Type B pancreatic cell (in vitro differentiated cells): ENCODE data around the gene TAC3. TPM values are rescaled to one million over a fixed set of nuclear protein-coding genes. Genes with fewer than 3 reads are reported as not detected.

Experiments used
- DNase-seq: peaks from one replicate; pipeline ENCODE4 v3.0.0; 2021; ENCODE audit warnings: mixed read lengths; ENCODE audit not compliant: unreplicated experiment; ENCODE audit errors: extremely low spot score
- H3K27ac Mint-ChIP-seq: 2 replicates; pipeline ENCODE4 v1.8.0; 2021; ENCODE audit warnings: mild to moderate bottlenecking, mixed read lengths
- H3K27me3 Mint-ChIP-seq: 2 replicates; pipeline ENCODE4 v1.8.0; 2021; ENCODE audit warnings: mixed read lengths
- H3K36me3 Mint-ChIP-seq: 2 replicates; pipeline ENCODE4 v1.8.0; 2021; ENCODE audit warnings: mixed read lengths
- H3K4me1 Mint-ChIP-seq: one replicate; pipeline ENCODE4 v1.8.0; 2021; ENCODE audit warnings: mixed read lengths; ENCODE audit not compliant: unreplicated experiment
- H3K4me3 Mint-ChIP-seq: 2 replicates; pipeline ENCODE4 v1.8.0; 2021; ENCODE audit warnings: mild to moderate bottlenecking, mixed read lengths
- H3K9me3 Mint-ChIP-seq: 2 replicates; pipeline ENCODE4 v1.8.0; 2021; ENCODE audit warnings: mixed read lengths
- CTCF ChIP-seq: fragments of 200-600 bp; sonication (generic); conservative IDR thresholded peaks from 2 replicates; pipeline ENCODE4 v1.5.0; 2021; ENCODE audit warnings: antibody characterized with exemption, mild to moderate bottlenecking
- total RNA-seq: library from RNA; stranded (reverse); gene quantifications from 2 replicates; pipeline ENCODE4 v1.2.1, GENCODE V29; 2021; ENCODE audit warnings: low replicate concordance

The TAC3 gene
- total RNA-seq, 1 donor from 2014 or later: 3.1 TPM

GRCh38 chr12:57004651-57005050 is 11.7 kb downstream of the TAC3 start:
- Mint-ChIP-seq H3K36me3 (peaks cover 22% of the 10 kb centered on the region), H3K4me1 (peaks cover 29% of the 10 kb centered on the region), H3K9me3 (no peaks in the 10 kb centered on the region), H3K27me3 (no peaks in the 10 kb centered on the region), H3K27ac (no peak overlapping the region), H3K4me3 (peak overlapping the region; percentile 96)
- no peak for TF ChIP-seq CTCF
- DNase-seq: no peak

GRCh38 chr12:57003395-57003794 is 12.9 kb downstream of the TAC3 start:
- H3K4me3 Mint-ChIP-seq: no peak overlapping the region
- H3K4me1 Mint-ChIP-seq: peaks cover 23% of the 10 kb centered on the region
- H3K27me3 Mint-ChIP-seq: no peaks in the 10 kb centered on the region

GRCh38 chr12:57001448-57001906 is 14.9 kb downstream of the TAC3 start:
- peaks cover 23% of the 10 kb centered on the region for H3K36me3 Mint-ChIP-seq
- H3K27ac Mint-ChIP-seq: no peak overlapping the region
- DNase-seq: peak; percentile 80
- no peaks in the 10 kb centered on the region for H3K27me3 Mint-ChIP-seq
- H3K9me3 Mint-ChIP-seq: no peaks in the 10 kb centered on the region
- peak; percentile 81 for TF ChIP-seq CTCF
- H3K4me3 Mint-ChIP-seq: no peak overlapping the region
- peaks cover 24% of the 10 kb centered on the region for H3K4me1 Mint-ChIP-seq

More at GRCh38 chr12:57003395-57003794, 12.9 kb downstream of the TAC3 start:
- H3K27ac Mint-ChIP-seq: no peak overlapping the region
- no peak for DNase-seq
- H3K9me3 Mint-ChIP-seq: no peaks in the 10 kb centered on the region
- peaks cover 22% of the 10 kb centered on the region for H3K36me3 Mint-ChIP-seq
- no peak for TF ChIP-seq CTCF

- Mint-ChIP-seq H3K27me3 (no peaks in the 10 kb centered on the region), H3K4me1 (peaks cover 23% of the 10 kb centered on the region), H3K27ac (no peak overlapping the region), H3K36me3 (peaks cover 29% of the 10 kb centered on the region), H3K4me3 (no peak overlapping the region), H3K9me3 (no peaks in the 10 kb centered on the region)
- no peak for TF ChIP-seq CTCF
- DNase-seq: no peak
Observed at GRCh38 chr12:57000393-57000792, 15.9 kb downstream of the TAC3 start.

- no peak overlapping the region for H3K4me3 Mint-ChIP-seq
- H3K9me3 Mint-ChIP-seq: no peaks in the 10 kb centered on the region
- no peak for DNase-seq
- no peaks in the 10 kb centered on the region for H3K27me3 Mint-ChIP-seq
- no peak for TF ChIP-seq CTCF
- peaks cover 16% of the 10 kb centered on the region for H3K4me1 Mint-ChIP-seq
- H3K36me3 Mint-ChIP-seq: peaks cover 25% of the 10 kb centered on the region
- H3K27ac Mint-ChIP-seq: no peak overlapping the region
Observed at GRCh38 chr12:56999456-56999855, 16.9 kb downstream of the TAC3 start.

- H3K4me1 Mint-ChIP-seq: peaks cover 16% of the 10 kb centered on the region
- H3K4me3 Mint-ChIP-seq: no peak overlapping the region
- no peaks in the 10 kb centered on the region for H3K27me3 Mint-ChIP-seq
- TF ChIP-seq CTCF: no peak
- H3K36me3 Mint-ChIP-seq: peaks cover 20% of the 10 kb centered on the region
- no peak overlapping the region for H3K27ac Mint-ChIP-seq
- H3K9me3 Mint-ChIP-seq: no peaks in the 10 kb centered on the region
- no peak for DNase-seq
Observed at GRCh38 chr12:56998981-56999380, 17.3 kb downstream of the TAC3 start.
